ENCODE measurements around the gene ALDH9A1.
"Not testable (repeated sequence)": the region's sequence is repeated elsewhere in the genome, so short reads cannot be mapped to it uniquely, and the experiment has no call there.

ALDH9A1 gene

GRCh38 chr1:165645654-165646366, 52.6 kb downstream of the ALDH9A1 start:
- DNase-seq (ENCODE audit: low read depth) = no peak

- DNase-seq (ENCODE audit: low read depth) = no peak
Measured at GRCh38 chr1:165644064-165644735, 54.2 kb downstream of the ALDH9A1 start.

- no peak for DNase-seq (ENCODE audit: low read depth)
Measured at GRCh38 chr1:165641231-165641987, 57.0 kb downstream of the ALDH9A1 start.

- no peak for DNase-seq (ENCODE audit: low read depth)
Measured at GRCh38 chr1:165639821-165640623, 58.3 kb downstream of the ALDH9A1 start.

- not testable (repeated sequence) for DNase-seq (ENCODE audit: low read depth)
Measured at GRCh38 chr1:165638211-165638610, 60.2 kb downstream of the ALDH9A1 start.

- no peak for DNase-seq (ENCODE audit: low read depth)
Measured at GRCh38 chr1:165637427-165637826, 60.9 kb downstream of the ALDH9A1 start.

- no peak for DNase-seq (ENCODE audit: low read depth)
Measured at GRCh38 chr1:165635823-165636222, 62.5 kb downstream of the ALDH9A1 start.

GRCh38 chr1:165635329-165635728, 63.0 kb downstream of the ALDH9A1 start:
- DNase-seq (ENCODE audit: low read depth) = no peak

GRCh38 chr1:165634154-165634921, 64.0 kb downstream of the ALDH9A1 start:
- DNase-seq (ENCODE audit: low read depth) = no peak

GRCh38 chr1:165633614-165634013, 64.7 kb downstream of the ALDH9A1 start:
- no peak for DNase-seq (ENCODE audit: low read depth)

- no peak for DNase-seq (ENCODE audit: low read depth)
Measured at GRCh38 chr1:165632491-165632890, 65.9 kb downstream of the ALDH9A1 start.

- no peak for DNase-seq (ENCODE audit: low read depth)
Measured at GRCh38 chr1:165632152-165632469, 66.3 kb downstream of the ALDH9A1 start.

- DNase-seq (ENCODE audit: low read depth) = peak; percentile 71
Measured at GRCh38 chr1:165631342-165632151, 66.8 kb downstream of the ALDH9A1 start.

GRCh38 chr1:165630629-165631341, 67.6 kb downstream of the ALDH9A1 start, which contains the start of gene MGST3:
MGST3 (plus strand) TSS chr1:165631234; CDS start chr1:165649848, 18,614 bp downstream.
- peak; percentile 92 for DNase-seq (ENCODE audit: low read depth)

- no peak for DNase-seq (ENCODE audit: low read depth)
Measured at GRCh38 chr1:165629848-165630628, 68.3 kb downstream of the ALDH9A1 start.

- no peak for DNase-seq (ENCODE audit: low read depth)
Measured at GRCh38 chr1:165629151-165629550, 69.2 kb downstream of the ALDH9A1 start.

GRCh38 chr1:165628147-165628822, 70.1 kb downstream of the ALDH9A1 start:
- DNase-seq (ENCODE audit: low read depth) = no peak

- no peak for DNase-seq (ENCODE audit: low read depth)
Measured at GRCh38 chr1:165624441-165624840, 73.9 kb downstream of the ALDH9A1 start.
